GM21526 (cell line): ENCODE data around the gene NEIL1.
"Not testable (repeated sequence)": the region's sequence is repeated elsewhere in the genome, so short reads cannot be mapped to it uniquely, and the experiment has no call there.

Experiments used
- ATAC-seq: cut with Tn5 transposase; IDR thresholded peaks from one replicate; pipeline ENCODE4 v1.9.1; 2021; ENCODE audit warnings: moderate library complexity; ENCODE audit not compliant: unreplicated experiment, low FRiP score

Gene NEIL1

GRCh38 chr15:75346796-75347221 lies at the start of gene NEIL1:
NEIL1 (plus strand) TSS chr15:75347039; CDS start chr15:75348906, 1,867 bp downstream.
- no peak for ATAC-seq

- peak; percentile 55 for ATAC-seq
Observed at GRCh38 chr15:75298541-75299310, 48.1 kb upstream of the NEIL1 start.

- ATAC-seq: peak; percentile 39
Observed at GRCh38 chr15:75299311-75299688, 47.5 kb upstream of the NEIL1 start.

GRCh38 chr15:75300026-75300425 lies 46.8 kb upstream of the NEIL1 start:
- not testable (repeated sequence) for ATAC-seq

- ATAC-seq: no peak
Observed at GRCh38 chr15:75302318-75302717, 44.5 kb upstream of the NEIL1 start.

GRCh38 chr15:75302753-75303152 lies 44.1 kb upstream of the NEIL1 start:
- ATAC-seq: not testable (repeated sequence)

- no peak for ATAC-seq
Observed at GRCh38 chr15:75306188-75306587, 40.7 kb upstream of the NEIL1 start.

GRCh38 chr15:75307778-75308390 lies 39.0 kb upstream of the NEIL1 start:
- ATAC-seq: no peak

GRCh38 chr15:75309711-75310110 lies 37.1 kb upstream of the NEIL1 start:
- ATAC-seq: no peak

GRCh38 chr15:75312548-75312947 lies 34.3 kb upstream of the NEIL1 start:
- not testable (repeated sequence) for ATAC-seq

- ATAC-seq: no peak
Observed at GRCh38 chr15:75313116-75313845, 33.6 kb upstream of the NEIL1 start.

- ATAC-seq: no peak
Observed at GRCh38 chr15:75314552-75315290, 32.1 kb upstream of the NEIL1 start.

- ATAC-seq: not testable (repeated sequence)
Observed at GRCh38 chr15:75319231-75319897, 27.5 kb upstream of the NEIL1 start.

GRCh38 chr15:75321711-75322110 lies 25.1 kb upstream of the NEIL1 start:
- ATAC-seq: no peak

GRCh38 chr15:75325922-75326321 lies 20.9 kb upstream of the NEIL1 start:
- no peak for ATAC-seq

GRCh38 chr15:75327005-75327404 lies 19.8 kb upstream of the NEIL1 start:
- no peak for ATAC-seq

- no peak for ATAC-seq
Observed at GRCh38 chr15:75327491-75327890, 19.3 kb upstream of the NEIL1 start.

GRCh38 chr15:75328493-75329314 lies 18.1 kb upstream of the NEIL1 start:
- no peak for ATAC-seq

- no peak for ATAC-seq
Observed at GRCh38 chr15:75329571-75329970, 17.3 kb upstream of the NEIL1 start.
